22Rv1 (cell line): ENCODE data around the gene MEST.
"Not testable (repeated sequence)": the region's sequence is repeated elsewhere in the genome, so short reads cannot be mapped to it uniquely, and the experiment has no call there.

Experiments used
- H3K27ac ChIP-seq: fragments of 450-650 bp; 2 replicates; pipeline ENCODE4 v1.5.1; 2017
- CTCF ChIP-seq: fragments of 450-650 bp; IDR thresholded peaks from 2 replicates; pipeline ENCODE4 v1.5.1; 2017; ENCODE audit warnings: mild to moderate bottlenecking
- ZFX ChIP-seq: fragments of 450-650 bp; IDR thresholded peaks from 2 replicates; pipeline ENCODE4 v1.6.1; 2017; ENCODE audit warnings: antibody characterized with exemption, borderline replicate concordance

MEST gene

GRCh38 chr7:130492523-130493274, 814 bp downstream of the MEST start:
- no peak for TF ChIP-seq ZFX
- TF ChIP-seq CTCF, result no peak

GRCh38 chr7:130493275-130493873, 1.5 kb downstream of the MEST start:
- TF ChIP-seq CTCF, result no peak
- no peak for TF ChIP-seq ZFX
- H3K27ac ChIP-seq, result no peak overlapping the region

More at GRCh38 chr7:130492523-130493274, 814 bp downstream of the MEST start:
- H3K27ac ChIP-seq, result no peak overlapping the region

GRCh38 chr7:130494431-130494858, 2.6 kb downstream of the MEST start:
- TF ChIP-seq ZFX, result no peak
- TF ChIP-seq CTCF, result no peak
- H3K27ac ChIP-seq, result no peak overlapping the region

- TF ChIP-seq ZFX (no peak), CTCF (no peak)
- H3K27ac ChIP-seq, result no peak overlapping the region
These were observed 8.6 kb downstream of the MEST start for GRCh38 chr7:130500463-130500862.

- TF ChIP-seq CTCF, result no peak
- TF ChIP-seq ZFX, result no peak
- no peak overlapping the region for H3K27ac ChIP-seq
These were observed 9.0 kb downstream of the MEST start for GRCh38 chr7:130500910-130501309.

GRCh38 chr7:130505753-130506152, 13.9 kb downstream of the MEST start:
- TF ChIP-seq CTCF (no peak), ZFX (no peak)
- no peak overlapping the region for H3K27ac ChIP-seq

- TF ChIP-seq CTCF (no peak), ZFX (no peak)
These were observed 14.5 kb downstream of the MEST start for GRCh38 chr7:130506358-130506757.

GRCh38 chr7:130512038-130512437, 20.2 kb downstream of the MEST start:
- H3K27ac ChIP-seq, result not testable (repeated sequence)

More at GRCh38 chr7:130506358-130506757, 14.5 kb downstream of the MEST start:
- H3K27ac ChIP-seq, result no peak overlapping the region
